Natural killer cell (primary cell): ENCODE data around the gene STAM2. TPM values are rescaled to one million over a fixed set of nuclear protein-coding genes. Genes with fewer than 3 reads are reported as not detected.
"Not testable (repeated sequence)": the region's sequence is repeated elsewhere in the genome, so short reads cannot be mapped to it uniquely, and the experiment has no call there.

Source experiments
- ATAC-seq, 3 donors: fragments of 150-1000 bp in 2 of 3; fragments of 200-7000 bp in 1 of 3; cut with Tn5 transposase; 1 replicate in 1 of 3; 2 replicates in 2 of 3; pipeline ENCODE4 v1.10.0; 2021; ENCODE audit warnings: mild to moderate bottlenecking in 2 of 3, moderate library complexity in 2 of 3
- DNase-seq, 2 donors: peaks; one replicate each; pipeline versions ENCODE4 v3.0.0 to v3.0.0-alpha.2; 2013 to 2021; ENCODE audit warnings: mixed read lengths in 1 of 2
- H3K27ac ChIP-seq: one replicate; pipeline ENCODE4 v1.5.1; 2013; ENCODE audit warnings: mild to moderate bottlenecking, low read length
- H3K27me3 ChIP-seq: one replicate; pipeline ENCODE4 v1.6.1; 2013; ENCODE audit warnings: low read length; ENCODE audit not compliant: control insufficient read depth, insufficient read depth
- H3K36me3 ChIP-seq: one replicate; pipeline ENCODE4 v1.6.1; 2013; ENCODE audit warnings: low read length; ENCODE audit not compliant: control insufficient read depth, insufficient read depth
- H3K4me1 ChIP-seq: one replicate; pipeline ENCODE4 v1.6.1; 2013; ENCODE audit warnings: low read length; ENCODE audit not compliant: control insufficient read depth, insufficient read depth
- H3K4me3 ChIP-seq: one replicate; pipeline ENCODE4 v1.5.1; 2013; ENCODE audit warnings: low read length
- H3K9me3 ChIP-seq: one replicate; pipeline ENCODE4 v1.6.1; 2013; ENCODE audit warnings: low read length; ENCODE audit not compliant: control insufficient read depth, insufficient read depth
- H3K27ac Mint-ChIP-seq, 2 donors: one replicate each; pipeline ENCODE4 v1.8.0; 2022; ENCODE audit warnings: mild to moderate bottlenecking in 2 of 2, mixed read lengths in 2 of 2, moderate library complexity in 1 of 2
- H3K27me3 Mint-ChIP-seq, 2 donors: one replicate each; pipeline ENCODE4 v1.8.0; 2022; ENCODE audit warnings: low read depth in 2 of 2, mixed read lengths in 2 of 2
- H3K36me3 Mint-ChIP-seq: one replicate; pipeline ENCODE4 v1.8.0; 2022; ENCODE audit warnings: mixed read lengths
- H3K4me1 Mint-ChIP-seq, 2 donors: one replicate each; pipeline ENCODE4 v1.8.0; 2022; ENCODE audit warnings: mixed read lengths in 2 of 2
- H3K4me3 Mint-ChIP-seq: one replicate; pipeline ENCODE4 v1.8.0; 2022; ENCODE audit warnings: mild to moderate bottlenecking, moderate library complexity, mixed read lengths
- H3K9me3 Mint-ChIP-seq, 2 donors: one replicate each; pipeline ENCODE4 v1.8.0; 2022; ENCODE audit warnings: mixed read lengths in 2 of 2
- CTCF ChIP-seq: fragments of 200-600 bp; IDR thresholded peaks from one replicate; pipeline ENCODE4 v1.8.0; 2022; ENCODE audit warnings: antibody characterized with exemption
- WGBS: methylation state at CpG from one replicate; pipeline ENCODE4 v1.1.7; 2013; ENCODE audit warnings: missing lambda C conversion rate; ENCODE audit not compliant: insufficient coverage; 5-methylcytosine and 5-hydroxymethylcytosine counted together
- intact Hi-C: fragments of 100-400 bp; cut with micrococcal nuclease; formaldehyde crosslinking; loops from one replicate; pipeline ENCODE4 v1.14.2; 2022
- total RNA-seq, 4 donors: library from RNA; stranded (reverse); fragments of 120-200 nt in 1 of 4; gene quantifications; one replicate each; pipeline versions ENCODE4 v1.2.3 to v1.2.4, GENCODE V29; 2013 to 2022

The STAM2 gene
- total RNA-seq, 3 donors from 2014 or later (not counting 1 experiment from before 2014, with no cell fraction given), result 18.7 to 23.1 (median 19.2) TPM

DNA sequence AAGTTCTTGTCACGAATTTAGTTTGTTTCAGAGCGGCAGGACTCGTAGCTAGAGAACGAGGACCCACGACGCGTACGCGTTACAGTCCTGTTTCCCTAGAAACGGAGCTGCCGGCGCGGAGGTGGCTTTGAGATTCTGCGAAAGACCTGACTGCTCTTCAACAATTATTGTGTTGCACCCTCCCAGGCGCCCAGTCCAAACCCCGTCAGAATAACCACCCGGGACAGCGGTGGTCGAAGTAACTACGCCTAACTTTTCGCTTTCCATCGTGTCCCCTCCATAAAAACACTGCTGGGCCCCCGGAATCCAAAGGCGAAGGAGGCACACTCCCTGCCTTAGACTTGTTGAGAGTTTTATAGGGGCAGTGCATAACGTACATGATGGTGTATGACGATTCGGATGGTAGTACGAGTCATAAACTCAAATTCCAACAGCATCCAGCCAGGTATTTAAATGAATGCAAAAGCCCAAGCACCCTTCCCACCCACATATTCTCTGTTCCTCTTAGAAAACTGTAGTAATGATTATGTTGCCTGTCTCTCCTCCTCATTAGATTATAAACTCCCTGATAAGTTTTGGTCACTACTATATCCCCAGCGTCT is 651 bp upstream of the STAM2 start:
- Histone ChIP-seq H3K36me3 (no peaks in the 10 kb centered on the region), H3K4me1 (peaks cover 13% of the 10 kb centered on the region), H3K9me3 (no peaks in the 10 kb centered on the region), H3K4me3 (peak overlapping the region; percentile 82), H3K27me3 (no peaks in the 10 kb centered on the region), H3K27ac (peak overlapping the region; percentile 94)
- no peak for DNase-seq
- no peaks in the 10 kb centered on the region for H3K9me3 Mint-ChIP-seq
- 3% methylated on average over 23 of the region's 29 CpGs for WGBS
- TF ChIP-seq CTCF, result peak; percentile 14
- ATAC-seq, result peak in 2 of 3 donors; percentile 1 to 2
- peaks cover 11 to 17% of the 10 kb centered on the region in 2 donors for H3K27me3 Mint-ChIP-seq
- no peaks in the 10 kb centered on the region for H3K36me3 Mint-ChIP-seq
- peaks cover 43 to 48% of the 10 kb centered on the region in 2 donors for H3K4me1 Mint-ChIP-seq
- H3K4me3 Mint-ChIP-seq, result peak overlapping the region; percentile 99
- intact Hi-C loops, result loop anchor here (1.0 to 5.0 kb wide), 3 partner anchors 397 to 541 kb away; partner anchors contain the start of genes ARL6IP6 and PRPF40A
- peak overlapping the region; percentile 99 to 100 for H3K27ac Mint-ChIP-seq

DNA sequence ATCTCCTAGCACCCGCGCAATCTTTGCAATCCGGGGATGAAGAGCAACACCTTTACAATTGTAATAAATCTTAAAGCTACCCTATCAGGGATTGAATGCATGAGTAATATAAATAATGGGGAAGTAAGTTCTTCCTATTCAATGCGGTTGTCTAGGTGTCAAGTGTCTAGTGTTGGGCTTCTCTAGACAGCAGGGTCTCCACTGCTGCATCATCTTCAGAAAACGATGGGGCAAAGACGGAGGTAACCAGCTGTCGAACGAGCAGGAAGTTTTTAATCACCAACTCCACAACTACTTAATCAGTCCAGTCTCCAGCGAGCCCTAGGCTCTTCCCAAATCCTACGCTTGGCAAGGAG is 573 bp downstream of the STAM2 start:
- no peak for TF ChIP-seq CTCF
- intact Hi-C loops, result loop anchor here (5.0 kb wide), 1 partner anchor 542 kb away; the partner anchor contains the start of genes ARL6IP6 and PRPF40A
- Histone ChIP-seq H3K27me3 (no peaks in the 10 kb centered on the region), H3K9me3 (no peaks in the 10 kb centered on the region), H3K4me3 (peak overlapping the region; percentile 82), H3K4me1 (peaks cover 13% of the 10 kb centered on the region), H3K27ac (peak overlapping the region; percentile 94), H3K36me3 (no peaks in the 10 kb centered on the region)
- WGBS, result 0% methylated on average over 7 of the region's 10 CpGs
- Mint-ChIP-seq H3K9me3 (no peaks in the 10 kb centered on the region), H3K27me3 (peaks cover 5 to 6% of the 10 kb centered on the region in 2 donors), H3K27ac (peak overlapping the region; percentile 99 to 100), H3K4me1 (peaks cover 43 to 48% of the 10 kb centered on the region in 2 donors), H3K36me3 (no peaks in the 10 kb centered on the region), H3K4me3 (peak overlapping the region; percentile 99)
- ATAC-seq, result peak; percentile 5 to 25 (median 17)
- no peak for DNase-seq

DNA sequence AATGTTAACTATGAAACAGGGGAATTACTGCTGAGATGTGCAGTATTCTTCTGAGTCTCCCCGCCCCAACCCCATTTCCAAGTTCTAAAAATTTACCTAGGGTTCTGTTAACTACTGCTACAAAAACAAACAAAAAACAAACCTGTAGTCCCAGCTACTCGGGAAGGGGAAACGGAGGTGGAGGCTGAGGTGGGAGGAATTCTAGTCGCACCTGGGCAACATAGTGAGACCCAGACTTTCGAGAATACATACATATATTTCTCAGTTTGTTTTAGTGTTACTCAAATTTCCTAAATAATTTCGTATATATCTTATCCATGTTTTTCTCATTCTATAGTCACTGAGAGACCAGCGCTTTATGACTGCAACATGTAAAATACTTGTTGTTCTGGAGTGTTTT is 989 bp downstream of the STAM2 start:
- intact Hi-C loops, result no loop called here
- H3K9me3 ChIP-seq, result no peaks in the 10 kb centered on the region
- Mint-ChIP-seq H3K4me1 (peaks cover 47 to 51% of the 10 kb centered on the region in 2 donors), H3K9me3 (no peaks in the 10 kb centered on the region), H3K36me3 (no peaks in the 10 kb centered on the region), H3K4me3 (peak overlapping the region; percentile 99), H3K27me3 (peaks cover 1 to 3% of the 10 kb centered on the region in 2 donors), H3K27ac (peak overlapping the region; percentile 99 to 100)
- no peak for TF ChIP-seq CTCF
- 80% methylated on average over 1 of the region's 7 CpGs for WGBS
- H3K27ac ChIP-seq, result peak overlapping the region; percentile 94
- DNase-seq, result peak in 1 of 2 donors; percentile 11
- H3K27me3 ChIP-seq, result no peaks in the 10 kb centered on the region
- ATAC-seq, result no peak
- H3K4me1 ChIP-seq, result peaks cover 13% of the 10 kb centered on the region
- H3K36me3 ChIP-seq, result no peaks in the 10 kb centered on the region
- H3K4me3 ChIP-seq, result peak overlapping the region; percentile 82

DNA sequence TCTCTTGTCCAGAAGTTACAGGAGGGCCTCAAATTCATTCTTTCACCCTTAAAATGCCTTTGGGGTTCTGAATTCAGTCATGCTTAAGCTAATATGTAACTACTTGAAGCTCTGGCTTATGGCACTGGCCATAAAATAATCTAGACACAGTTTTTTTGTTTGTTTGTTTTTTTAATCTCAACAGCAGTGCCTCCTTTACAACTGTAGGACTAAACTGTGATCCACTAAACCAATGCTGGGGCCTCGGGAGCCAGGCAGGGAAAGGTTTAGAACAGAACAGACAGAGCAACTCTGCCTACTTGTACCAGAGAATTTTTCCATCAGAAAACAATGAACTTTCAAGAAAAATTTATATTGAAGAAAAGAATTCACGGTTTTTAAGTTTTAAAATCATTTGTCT is 1.7 kb downstream of the STAM2 start:
- TF ChIP-seq CTCF, result no peak
- peaks cover 51 to 58% of the 10 kb centered on the region in 2 donors for H3K4me1 Mint-ChIP-seq
- no peaks in the 10 kb centered on the region for H3K36me3 Mint-ChIP-seq
- Histone ChIP-seq H3K27ac (no peak overlapping the region), H3K4me1 (peaks cover 13% of the 10 kb centered on the region), H3K27me3 (no peaks in the 10 kb centered on the region), H3K36me3 (no peaks in the 10 kb centered on the region), H3K9me3 (no peaks in the 10 kb centered on the region), H3K4me3 (no peak overlapping the region)
- no peaks in the 10 kb centered on the region for H3K9me3 Mint-ChIP-seq
- H3K27ac Mint-ChIP-seq, result peak overlapping the region; percentile 99 to 100
- WGBS, result 92% methylated on average over 1 of the region's 2 CpGs
- H3K4me3 Mint-ChIP-seq, result peak overlapping the region; percentile 99
- ATAC-seq, result no peak
- no peak for DNase-seq
- intact Hi-C loops, result no loop called here
- peaks cover 0 to 3% of the 10 kb centered on the region in 2 donors for H3K27me3 Mint-ChIP-seq

DNA sequence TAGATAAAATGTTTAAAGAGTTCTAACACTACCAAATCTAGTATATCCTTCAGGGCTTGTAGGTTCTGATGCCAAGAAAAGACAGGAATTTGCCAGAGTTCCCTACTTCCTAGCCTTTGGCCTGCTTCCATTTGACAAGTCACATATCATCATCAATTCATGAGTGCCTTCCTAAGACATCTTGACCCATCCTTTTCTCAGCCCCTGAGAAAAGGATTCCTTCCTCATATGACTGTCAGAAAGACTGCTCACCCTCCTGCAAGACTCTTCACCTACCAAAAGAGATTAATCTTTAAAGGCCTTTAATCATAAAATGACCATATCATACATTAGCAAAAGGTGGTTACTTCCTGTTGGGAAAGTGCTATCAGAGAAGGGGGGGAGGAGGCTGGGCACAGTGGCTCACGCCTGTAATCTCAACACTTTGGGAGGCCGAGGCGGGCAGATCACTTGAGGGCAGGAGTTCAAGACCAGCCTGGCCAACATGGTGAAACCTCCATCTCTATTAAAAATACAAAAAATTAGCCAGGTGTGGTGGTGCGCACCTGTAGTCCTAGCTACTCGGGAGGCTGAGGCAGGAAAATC is 3.3 kb downstream of the STAM2 start:
- H3K4me1 ChIP-seq, result peaks cover 13% of the 10 kb centered on the region
- H3K4me3 ChIP-seq, H3K27ac ChIP-seq, H3K27me3 ChIP-seq, H3K27me3 Mint-ChIP-seq, H3K9me3 ChIP-seq, ATAC-seq, H3K9me3 Mint-ChIP-seq, H3K36me3 ChIP-seq, intact Hi-C loops, DNase-seq, H3K36me3 Mint-ChIP-seq: not testable (repeated sequence)
- Mint-ChIP-seq H3K4me1 (peaks cover 52 to 65% of the 10 kb centered on the region in 2 donors), H3K27ac (peak overlapping the region; percentile 59 to 77), H3K4me3 (peak overlapping the region; percentile 2)
- WGBS, result 89% methylated on average over 5 of the region's 5 CpGs
